ENCODE data around the gene SESN2.

The SESN2 gene

GRCh38 chr1:28249866-28250295 is 9.4 kb upstream of the SESN2 start:
- DNase-seq (ENCODE audit: low spot score), result no peak

- no peak for DNase-seq (ENCODE audit: low spot score)
These were observed 3.0 kb upstream of the SESN2 start for GRCh38 chr1:28256197-28256827.

- DNase-seq (ENCODE audit: low spot score), result no peak
These were observed 1.6 kb upstream of the SESN2 start for GRCh38 chr1:28257736-28258135.

- DNase-seq (ENCODE audit: low spot score), result no peak
These were observed 578 bp upstream of the SESN2 start for GRCh38 chr1:28258628-28259251.

GRCh38 chr1:28259934-28260802 is 850 bp downstream of the SESN2 start:
- no peak for DNase-seq (ENCODE audit: low spot score)

- DNase-seq (ENCODE audit: low spot score), result no peak
These were observed 1.5 kb downstream of the SESN2 start for GRCh38 chr1:28260803-28261174.

GRCh38 chr1:28264897-28265296 is 5.6 kb downstream of the SESN2 start:
- no peak for DNase-seq (ENCODE audit: low spot score)

- no peak for DNase-seq (ENCODE audit: low spot score)
These were observed 6.3 kb downstream of the SESN2 start for GRCh38 chr1:28265577-28265976.

- DNase-seq (ENCODE audit: low spot score), result no peak
These were observed 7.6 kb downstream of the SESN2 start for GRCh38 chr1:28266920-28267322.

GRCh38 chr1:28267633-28268032 is 8.3 kb downstream of the SESN2 start:
- DNase-seq (ENCODE audit: low spot score), result no peak

GRCh38 chr1:28269529-28269928 is 10.2 kb downstream of the SESN2 start:
- DNase-seq (ENCODE audit: low spot score), result no peak

GRCh38 chr1:28272215-28272852 is 13.0 kb downstream of the SESN2 start:
- DNase-seq (ENCODE audit: low spot score), result no peak

- no peak for DNase-seq (ENCODE audit: low spot score)
These were observed 14.0 kb downstream of the SESN2 start for GRCh38 chr1:28273216-28273860.

- DNase-seq (ENCODE audit: low spot score), result no peak
These were observed 19.4 kb downstream of the SESN2 start for GRCh38 chr1:28278763-28279162.

GRCh38 chr1:28279721-28280120 is 20.4 kb downstream of the SESN2 start:
- no peak for DNase-seq (ENCODE audit: low spot score)

- DNase-seq (ENCODE audit: low spot score), result no peak
These were observed 21.2 kb downstream of the SESN2 start for GRCh38 chr1:28280501-28280900.

GRCh38 chr1:28280977-28281381 is 21.7 kb downstream of the SESN2 start:
- no peak for DNase-seq (ENCODE audit: low spot score)

GRCh38 chr1:28281608-28282425 is 22.5 kb downstream of the SESN2 start:
- no peak for DNase-seq (ENCODE audit: low spot score)

- DNase-seq (ENCODE audit: low spot score), result no peak
These were observed 23.4 kb downstream of the SESN2 start for GRCh38 chr1:28282426-28283407.

- DNase-seq (ENCODE audit: low spot score), result no peak
These were observed 26.8 kb downstream of the SESN2 start for GRCh38 chr1:28286111-28286510.

Data from COLO829 (cell line).